Stimulated activated effector memory CD8-positive, alpha-beta T cell treated with anti-CD3 and anti-CD28 coated beads, Interleukin-12 subunit alpha, Interleukin-12 subunit beta, amount 100 ng/mL, for 72 hours (primary cell): ENCODE data around the gene RNF126.
"Not testable (repeated sequence)": the region's sequence is repeated elsewhere in the genome, so short reads cannot be mapped to it uniquely, and the experiment has no call there.

Experiments used
- ATAC-seq: fragments of 150-1000 bp; cut with Tn5 transposase; 2 replicates; pipeline ENCODE4 v1.10.0; 2021
- DNase-seq, 2 donors: peaks; one replicate each; pipeline ENCODE4 v3.0.0; 2021 to 2022; ENCODE audit warnings: low spot score in 2 of 2
- H3K27ac Mint-ChIP-seq: one replicate; pipeline ENCODE4 v1.8.0; 2022; ENCODE audit warnings: mild to moderate bottlenecking, mixed read lengths
- H3K36me3 Mint-ChIP-seq: one replicate; pipeline ENCODE4 v1.8.0; 2022; ENCODE audit warnings: mild to moderate bottlenecking, mixed read lengths
- H3K4me1 Mint-ChIP-seq: one replicate; pipeline ENCODE4 v1.8.0; 2022; ENCODE audit warnings: mixed read lengths
- H3K4me3 Mint-ChIP-seq: one replicate; pipeline ENCODE4 v1.8.0; 2022; ENCODE audit warnings: mild to moderate bottlenecking, mixed read lengths
- H3K9me3 Mint-ChIP-seq: one replicate; pipeline ENCODE4 v1.8.0; 2022; ENCODE audit warnings: mixed read lengths

Gene RNF126

DNA sequence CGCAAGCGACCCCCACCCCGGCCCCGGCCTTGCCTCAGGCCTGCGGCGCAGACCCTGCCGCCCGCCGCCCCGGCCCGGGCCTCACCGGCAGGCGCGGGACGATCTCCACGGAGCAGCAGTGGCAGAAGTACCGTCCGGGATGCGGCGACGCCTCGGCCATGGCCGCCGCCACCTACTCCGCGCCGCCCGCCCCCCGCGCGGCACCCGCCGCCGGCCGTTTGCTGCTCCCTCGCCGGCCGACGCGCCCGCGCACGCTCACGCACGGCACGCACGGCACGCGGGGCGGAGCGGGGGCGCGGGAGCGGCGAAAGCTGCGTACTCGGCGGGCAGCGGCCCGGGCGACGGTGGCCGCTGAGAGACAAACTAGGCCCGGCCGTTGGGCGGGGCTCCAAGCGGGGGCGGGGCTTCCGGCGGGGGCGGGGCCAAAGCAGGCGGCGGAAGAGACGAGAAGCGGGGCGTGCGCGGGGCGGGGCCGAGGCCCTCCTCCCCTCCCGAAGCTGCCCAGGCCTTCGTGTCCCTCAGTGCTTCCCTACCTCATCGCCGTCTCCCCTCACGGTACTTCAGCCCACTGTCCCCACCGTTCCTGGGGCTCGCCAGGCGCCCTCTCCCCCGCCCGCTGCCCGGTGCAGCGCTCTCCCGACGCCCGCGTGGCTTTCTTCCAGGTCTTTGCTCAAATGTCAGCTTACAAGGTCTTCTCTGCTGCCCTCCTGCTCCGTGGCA lies at the start of gene RNF126:
RNF126 (minus strand) TSS at position 253 of the 720 bp plus-strand sequence; CDS start at position 160, 93 bp downstream.
- DNase-seq (peak; percentile 80 to 90), ATAC-seq (peak; percentile 61)
- Mint-ChIP-seq H3K27ac (peak within 1 kb of the TSS; percentile 95), H3K36me3 (peaks cover 44% of the 10 kb centered on the region), H3K4me3 (peak within 1 kb of the TSS; percentile 98), H3K4me1 (peaks cover 58% of the 10 kb centered on the region), H3K9me3 (no peaks in the 10 kb centered on the region)

DNA sequence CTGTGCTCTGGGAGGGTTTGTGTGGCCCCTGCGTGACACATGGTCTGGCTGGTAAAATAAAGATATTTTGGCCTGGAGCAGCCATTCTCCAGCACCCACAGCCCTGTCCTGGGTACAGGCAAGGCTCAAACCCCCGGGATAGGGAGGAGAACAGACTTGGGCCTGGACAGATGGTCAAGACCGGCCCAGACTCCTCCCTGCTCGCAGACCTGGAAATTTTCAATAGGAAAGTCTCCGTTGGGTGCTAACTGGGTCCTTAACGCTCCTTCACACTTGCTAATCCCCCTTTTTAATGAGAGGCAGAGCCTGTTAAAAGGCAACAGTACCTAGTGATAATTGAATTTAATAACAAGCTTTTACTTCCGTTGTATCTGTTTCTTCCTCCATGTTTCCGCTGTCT lies 48.2 kb upstream of the RNF126 start:
- no peak overlapping the region for H3K27ac Mint-ChIP-seq
- H3K36me3 Mint-ChIP-seq: no peaks in the 10 kb centered on the region
- no peaks in the 10 kb centered on the region for H3K4me1 Mint-ChIP-seq
- ATAC-seq: no peak
- DNase-seq: no peak
- H3K9me3 Mint-ChIP-seq: peaks cover 7% of the 10 kb centered on the region
- H3K4me3 Mint-ChIP-seq: no peak overlapping the region

DNA sequence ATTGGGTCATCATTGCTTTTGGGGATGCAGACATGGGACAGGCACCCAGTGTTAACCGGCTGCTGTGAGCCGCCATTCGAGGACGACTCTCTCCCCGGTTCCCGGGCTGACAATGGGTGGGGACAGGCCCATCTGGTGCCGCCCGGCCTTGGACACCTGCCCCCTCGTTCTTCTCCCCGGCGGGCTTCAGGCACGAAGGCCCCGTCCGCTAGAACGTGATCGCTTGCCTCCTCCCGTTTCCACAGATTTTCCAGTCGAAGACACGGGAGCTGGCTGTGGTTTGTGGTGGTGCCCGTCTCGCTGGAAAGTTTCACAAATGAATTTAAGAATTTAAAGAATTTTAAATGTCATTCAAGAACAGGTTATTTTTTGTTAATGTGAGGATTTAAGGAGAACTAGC lies 47.8 kb upstream of the RNF126 start:
- ATAC-seq (no peak), DNase-seq (no peak)
- Mint-ChIP-seq H3K9me3 (peaks cover 6% of the 10 kb centered on the region), H3K4me1 (no peaks in the 10 kb centered on the region), H3K4me3 (no peak overlapping the region), H3K27ac (no peak overlapping the region), H3K36me3 (no peaks in the 10 kb centered on the region)

DNA sequence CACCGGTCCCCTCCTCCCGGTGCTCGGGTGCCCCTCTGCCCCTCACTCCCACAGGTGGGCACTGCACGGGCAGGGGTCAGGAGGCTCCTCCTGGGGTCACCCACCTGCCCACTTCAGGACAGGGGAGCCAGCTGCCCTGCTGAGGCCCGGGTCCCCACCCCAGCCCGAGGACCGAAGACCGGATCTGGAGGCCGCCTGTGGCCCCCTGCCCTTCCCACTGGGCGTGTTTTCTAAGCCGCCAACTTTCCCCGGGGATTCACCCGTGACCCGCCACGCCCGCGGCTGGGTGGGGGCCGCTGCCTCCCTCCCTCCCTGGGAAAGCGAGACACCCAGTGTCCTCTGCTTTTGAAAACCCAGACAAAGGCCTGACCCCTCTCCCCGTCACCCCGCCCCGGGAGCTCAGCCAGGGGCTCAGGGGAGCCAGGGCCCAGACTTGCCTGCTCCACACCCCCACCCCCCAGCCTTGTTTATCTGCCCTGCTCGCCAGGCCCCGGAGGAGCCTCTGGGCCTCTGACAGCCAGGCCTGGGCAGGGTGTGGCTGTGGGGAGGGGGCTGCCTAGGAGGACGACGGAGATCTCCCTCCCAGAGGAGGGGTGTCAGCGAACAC lies 47.1 kb upstream of the RNF126 start:
- Mint-ChIP-seq H3K36me3 (no peaks in the 10 kb centered on the region), H3K9me3 (no peaks in the 10 kb centered on the region)

DNA sequence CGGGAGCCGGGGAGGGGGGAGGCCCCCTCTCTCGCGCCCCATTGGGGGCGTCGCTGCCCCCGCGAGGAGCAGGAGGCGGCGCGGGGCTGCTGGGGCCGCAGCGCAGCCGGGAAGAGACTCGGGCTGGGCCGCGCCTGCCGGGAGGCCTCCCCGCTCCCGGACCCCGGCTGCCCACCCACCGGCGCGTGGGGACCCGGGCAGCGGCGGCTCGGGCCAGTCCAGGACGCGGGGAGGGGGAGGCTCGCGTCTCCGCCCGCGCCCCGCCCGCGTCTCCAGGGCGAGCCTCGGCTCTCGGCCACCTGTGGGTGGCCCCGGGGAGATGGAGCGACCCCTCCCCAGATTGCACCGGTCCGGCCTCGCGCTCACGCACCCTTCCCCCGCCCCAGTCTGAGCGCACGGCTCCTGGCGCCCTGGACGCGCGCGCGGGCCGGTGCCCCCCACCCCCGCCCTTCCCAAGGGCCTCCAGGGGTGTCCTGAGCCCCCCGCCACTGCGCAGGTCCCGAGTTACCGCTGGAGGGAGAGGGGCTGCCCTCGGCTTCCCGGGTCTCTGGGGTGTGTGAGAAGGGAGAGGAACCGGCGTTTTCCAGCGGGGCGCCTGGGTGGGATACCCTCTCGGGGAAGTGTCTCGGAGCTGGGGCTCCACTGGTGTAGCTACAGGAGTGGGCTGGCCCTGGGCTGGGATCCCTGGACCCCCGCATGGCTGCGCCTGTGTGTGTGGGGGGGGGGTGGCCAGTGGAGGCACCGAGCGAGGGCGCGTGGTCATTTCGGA lies 46.4 kb upstream of the RNF126 start:
- Mint-ChIP-seq H3K9me3 (no peaks in the 10 kb centered on the region), H3K4me1 (no peaks in the 10 kb centered on the region), H3K4me3 (no peak overlapping the region), H3K27ac (no peak overlapping the region), H3K36me3 (no peaks in the 10 kb centered on the region)
- ATAC-seq (no peak), DNase-seq (no peak)

More for the DNA sequence above, 47.1 kb upstream of the RNF126 start:
- no peak overlapping the region for H3K27ac Mint-ChIP-seq
- ATAC-seq: no peak
- H3K4me3 Mint-ChIP-seq: no peak overlapping the region
- no peaks in the 10 kb centered on the region for H3K4me1 Mint-ChIP-seq
- no peak for DNase-seq

DNA sequence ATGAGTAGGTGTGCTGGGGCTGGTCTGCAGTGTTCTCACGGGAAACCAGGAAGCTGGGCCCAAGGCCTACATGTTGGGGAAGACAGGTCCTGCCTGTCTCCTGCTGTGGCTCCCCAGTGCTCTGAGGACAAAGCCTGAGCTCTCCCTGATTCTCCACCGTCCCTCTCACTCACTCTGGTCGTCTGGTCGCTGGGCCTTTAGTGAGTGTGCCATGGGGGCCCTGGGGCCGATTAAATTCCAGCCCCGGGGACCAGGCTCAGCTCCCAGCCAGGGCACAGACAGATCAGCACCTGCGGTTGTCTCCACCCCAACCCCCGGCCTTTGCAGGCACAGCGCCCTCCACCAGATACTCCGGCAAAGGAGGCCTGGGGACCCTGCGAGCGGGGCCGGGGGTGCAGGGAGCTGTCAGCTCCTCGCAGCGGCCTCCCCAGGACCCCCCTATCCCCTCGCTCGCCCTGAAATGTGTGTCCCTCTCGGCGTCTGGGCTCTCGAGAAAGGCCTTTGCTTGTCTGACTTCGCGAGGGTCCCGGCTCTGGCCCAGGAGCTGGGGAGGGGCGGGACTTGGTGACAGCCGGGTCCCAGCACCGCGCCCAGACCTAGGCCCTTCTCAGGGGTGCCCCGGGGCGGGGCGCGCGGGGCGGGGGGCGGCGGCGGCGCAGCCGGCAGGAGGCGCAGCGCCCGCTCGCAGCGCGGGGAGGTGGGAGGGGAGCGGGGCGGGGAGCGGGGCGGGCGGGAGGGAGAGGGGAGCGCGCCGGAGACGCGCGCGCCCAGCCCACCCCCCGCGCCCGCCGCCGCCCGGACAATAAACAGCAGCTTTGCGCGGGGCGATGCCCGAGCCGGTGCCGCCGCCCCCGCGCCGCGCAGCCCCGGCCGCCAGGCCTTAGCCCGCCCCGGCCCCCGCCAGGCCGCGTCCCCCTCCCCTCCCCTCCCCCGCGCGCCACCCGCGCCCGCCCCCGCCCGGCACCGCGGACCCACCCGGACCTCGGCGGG lies 45.4 kb upstream of the RNF126 start, which contains the start of gene PALM:
PALM (plus strand) TSS at position 782 of the 990 bp plus-strand sequence. CDS start 212 bp downstream, outside the sequence.
- H3K4me1 Mint-ChIP-seq: peaks cover 3% of the 10 kb centered on the region
- DNase-seq: no peak
- no peaks in the 10 kb centered on the region for H3K36me3 Mint-ChIP-seq
- ATAC-seq: no peak
- H3K27ac Mint-ChIP-seq: no peak within 1 kb of the TSS
- H3K9me3 Mint-ChIP-seq: no peaks in the 10 kb centered on the region
- H3K4me3 Mint-ChIP-seq: no peak within 1 kb of the TSS

DNA sequence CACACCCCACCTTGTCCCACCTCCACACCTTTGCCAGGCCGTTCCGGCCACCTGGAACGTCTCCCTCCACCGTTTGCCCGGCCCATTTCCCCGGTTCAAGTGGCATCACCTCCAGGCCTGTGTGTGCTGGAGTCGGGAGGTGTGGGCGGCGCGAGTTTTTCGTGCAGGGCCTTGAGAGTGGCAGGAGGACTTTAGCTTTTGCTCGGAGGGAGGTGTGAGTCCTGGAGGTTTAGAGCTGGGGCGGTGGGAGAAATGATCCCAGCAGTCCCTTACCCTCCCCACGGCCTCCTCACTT lies 41.4 kb upstream of the RNF126 start:
- ATAC-seq (no peak), DNase-seq (no peak)
- peaks cover 8% of the 10 kb centered on the region for H3K4me1 Mint-ChIP-seq
- H3K9me3 Mint-ChIP-seq: no peaks in the 10 kb centered on the region
- H3K27ac Mint-ChIP-seq: no peak overlapping the region
- no peak overlapping the region for H3K4me3 Mint-ChIP-seq
- no peaks in the 10 kb centered on the region for H3K36me3 Mint-ChIP-seq

DNA sequence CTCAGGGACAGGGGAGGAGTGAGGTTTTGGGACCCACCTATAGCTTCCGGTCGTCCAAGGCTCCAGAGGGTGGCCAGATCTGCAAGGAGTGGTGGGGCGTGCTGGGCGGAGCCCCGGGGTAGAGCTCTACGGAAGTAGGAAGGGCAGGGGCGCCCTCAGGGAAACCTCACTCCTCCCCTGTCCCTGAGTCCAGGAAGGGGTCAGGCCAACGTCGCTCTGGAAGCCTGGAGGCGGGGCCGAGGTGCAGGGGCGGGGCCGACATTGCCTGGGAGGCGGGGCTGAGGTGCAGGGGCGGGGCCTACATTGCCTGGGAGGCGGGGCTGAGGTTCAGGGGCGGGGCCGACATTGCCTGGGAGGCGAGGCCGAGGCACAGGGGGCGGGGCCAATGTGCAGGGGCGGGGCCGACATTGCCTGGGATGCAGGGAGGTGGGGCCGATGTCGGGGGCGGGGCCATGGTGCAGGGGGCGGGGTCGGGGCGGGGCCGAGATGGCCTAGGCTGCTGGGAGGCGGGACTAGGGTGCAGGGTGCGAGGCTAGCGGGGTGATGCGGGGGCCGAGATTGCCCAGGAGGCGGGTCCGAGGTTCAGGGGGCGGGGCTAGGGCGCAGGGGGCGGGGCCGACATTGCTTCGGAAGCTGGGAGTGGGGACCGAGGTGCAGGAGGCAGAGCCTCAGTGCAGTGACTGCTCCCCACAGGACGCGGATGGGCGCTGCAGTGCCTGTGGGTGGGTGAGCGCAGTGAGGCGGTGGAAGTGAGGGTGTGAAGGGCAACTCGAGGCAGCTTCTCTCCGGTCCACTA lies 40.8 kb upstream of the RNF126 start:
- H3K27ac Mint-ChIP-seq: no peak overlapping the region
- no peaks in the 10 kb centered on the region for H3K9me3 Mint-ChIP-seq
- ATAC-seq (peak; percentile 72), DNase-seq (peak; percentile 59 to 77)
- H3K4me1 Mint-ChIP-seq: peaks cover 8% of the 10 kb centered on the region
- H3K36me3 Mint-ChIP-seq: no peaks in the 10 kb centered on the region
- peak overlapping the region; percentile 34 for H3K4me3 Mint-ChIP-seq

DNA sequence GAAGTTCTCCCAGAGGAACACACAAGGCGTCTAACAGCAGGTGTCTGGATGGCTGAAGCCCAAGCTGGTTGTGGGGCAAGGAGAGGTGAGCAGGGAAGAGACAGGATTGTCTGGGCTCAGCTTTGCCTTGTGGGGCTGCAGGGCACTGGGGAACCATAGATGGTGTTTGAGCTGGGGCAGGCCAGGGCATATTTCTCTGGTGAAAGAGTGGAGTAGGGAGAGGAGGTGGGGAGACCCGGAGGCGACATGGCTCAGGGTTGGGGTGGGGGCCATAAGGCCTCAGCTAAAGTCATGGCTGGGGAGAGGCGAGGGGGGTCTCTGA lies 40.3 kb upstream of the RNF126 start:
- Mint-ChIP-seq H3K4me1 (peaks cover 8% of the 10 kb centered on the region), H3K27ac (no peak overlapping the region), H3K4me3 (peak overlapping the region; percentile 34), H3K36me3 (no peaks in the 10 kb centered on the region), H3K9me3 (no peaks in the 10 kb centered on the region)
- DNase-seq (no peak), ATAC-seq (no peak)

DNA sequence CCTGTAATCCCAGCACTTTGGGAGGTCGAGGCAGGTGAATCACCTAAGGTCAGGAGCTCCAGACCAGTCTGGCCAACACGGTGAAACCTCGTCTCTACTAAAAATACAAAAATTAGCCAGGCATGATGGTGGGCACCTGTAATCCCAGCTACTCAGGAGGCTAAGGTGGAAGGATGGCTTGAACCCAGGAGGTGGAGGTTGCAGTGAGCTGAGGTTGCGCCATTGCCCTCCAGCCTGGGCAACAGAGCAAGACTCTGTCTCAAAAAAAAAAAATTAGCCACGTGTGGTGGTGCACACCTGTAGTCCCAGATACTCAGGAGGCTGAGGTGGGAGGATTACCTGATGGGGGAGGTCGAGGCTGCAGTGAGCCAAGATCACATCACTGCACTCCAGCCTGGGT lies 39.8 kb upstream of the RNF126 start:
- not testable (repeated sequence) for ATAC-seq, H3K9me3 Mint-ChIP-seq, H3K36me3 Mint-ChIP-seq, H3K27ac Mint-ChIP-seq, H3K4me1 Mint-ChIP-seq, DNase-seq
- H3K4me3 Mint-ChIP-seq: peak overlapping the region; percentile 34

DNA sequence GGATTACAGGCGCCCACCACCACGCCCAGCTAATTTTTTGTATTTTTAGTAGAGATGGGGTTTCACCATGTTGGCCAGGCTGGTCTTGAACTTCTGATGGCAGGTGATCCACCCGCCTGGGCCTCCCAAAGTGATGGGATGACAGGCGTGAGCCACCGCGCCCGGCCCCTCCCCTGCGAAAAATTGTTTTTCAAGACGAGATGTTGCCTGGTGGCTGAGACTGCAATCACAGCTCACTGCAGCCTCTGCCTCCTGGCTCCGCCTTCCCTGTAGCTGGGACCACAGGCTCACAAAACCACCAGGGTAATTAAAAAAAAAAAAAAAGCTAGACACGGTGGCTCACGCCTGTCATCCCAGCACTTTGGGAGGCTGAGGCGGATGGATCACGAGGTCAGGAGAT lies 36.9 kb upstream of the RNF126 start:
- not testable (repeated sequence) for ATAC-seq, H3K36me3 Mint-ChIP-seq

DNA sequence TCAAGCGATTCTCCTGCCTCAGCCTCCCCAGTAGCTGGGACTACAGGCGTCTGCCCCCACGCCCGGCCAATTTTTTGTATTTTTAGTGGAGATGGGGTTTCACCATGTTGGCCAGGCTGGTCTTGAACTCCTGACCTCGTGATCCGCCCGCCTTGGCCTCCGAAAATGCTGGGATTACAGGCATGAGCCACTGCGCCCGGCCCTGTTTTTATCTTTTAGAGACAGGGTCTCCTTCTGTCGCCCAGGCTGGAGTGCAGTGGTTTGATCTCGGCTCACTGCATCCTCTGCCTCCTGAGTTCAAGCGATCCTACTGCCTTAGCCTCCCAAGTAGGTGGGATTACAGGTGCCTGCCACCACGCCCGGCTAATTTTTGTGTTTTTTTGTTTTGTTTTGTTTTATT lies 35.5 kb upstream of the RNF126 start:
- H3K4me1 Mint-ChIP-seq, H3K9me3 Mint-ChIP-seq, DNase-seq, ATAC-seq, H3K36me3 Mint-ChIP-seq, H3K4me3 Mint-ChIP-seq, H3K27ac Mint-ChIP-seq: not testable (repeated sequence)

More for the DNA sequence above, 36.9 kb upstream of the RNF126 start:
- H3K4me3 Mint-ChIP-seq, H3K4me1 Mint-ChIP-seq, H3K9me3 Mint-ChIP-seq, DNase-seq, H3K27ac Mint-ChIP-seq: not testable (repeated sequence)

DNA sequence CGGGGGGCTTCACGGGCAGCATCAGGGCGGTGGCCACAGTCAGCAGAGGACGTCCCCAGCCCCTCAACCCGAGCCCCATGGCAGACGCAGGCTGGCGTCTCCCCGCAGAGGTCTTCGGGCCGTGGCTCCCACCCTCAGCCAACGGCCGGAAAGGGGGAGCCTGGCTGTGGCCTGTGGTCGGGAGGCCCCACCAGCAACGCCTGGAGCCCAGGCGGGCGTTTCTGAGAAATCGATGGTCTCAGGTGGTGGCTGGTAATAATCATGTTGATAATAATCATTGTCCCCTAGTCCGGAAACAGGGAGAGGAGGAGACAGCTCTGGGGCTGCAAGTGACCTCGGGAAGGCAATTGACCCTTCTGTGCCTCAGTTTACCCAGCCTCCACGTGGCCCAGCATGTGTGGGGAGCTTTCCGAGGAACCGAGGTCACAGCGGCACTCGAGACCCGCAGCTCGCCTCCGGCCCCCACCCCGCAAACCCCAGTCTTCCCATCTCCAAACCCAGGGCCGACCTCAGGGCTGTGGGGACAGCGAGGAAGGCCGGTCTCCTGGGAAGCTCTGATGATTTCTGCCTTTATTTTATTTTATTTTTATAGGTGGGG lies 32.4 kb upstream of the RNF126 start, which contains the start of gene PRSS57:
PRSS57 (minus strand) TSS at position 101 of the 598 bp plus-strand sequence; CDS start at position 79, 22 bp downstream.
- Mint-ChIP-seq H3K27ac (no peak within 1 kb of the TSS), H3K36me3 (no peaks in the 10 kb centered on the region), H3K4me3 (no peak within 1 kb of the TSS), H3K9me3 (no peaks in the 10 kb centered on the region), H3K4me1 (no peaks in the 10 kb centered on the region)
- peak; percentile 13 for ATAC-seq
- no peak for DNase-seq
